Stimulated activated effector memory CD8-positive, alpha-beta T cell treated with anti-CD3 and anti-CD28 coated beads, Interleukin-12 subunit alpha, Interleukin-12 subunit beta, amount 100 ng/mL, for 72 hours (primary cell): Measurements from ENCODE around the gene FUS.
"Not testable (repeated sequence)": the region's sequence is repeated elsewhere in the genome, so short reads cannot be mapped to it uniquely, and the experiment has no call there.

Source experiments
- ATAC-seq: fragments of 150-1000 bp; cut with Tn5 transposase; 2 replicates; pipeline ENCODE4 v1.10.0; 2021
- DNase-seq, 2 donors: peaks; one replicate each; pipeline ENCODE4 v3.0.0; 2021 to 2022; ENCODE audit warnings: low spot score in 2 of 2
- H3K27ac Mint-ChIP-seq: one replicate; pipeline ENCODE4 v1.8.0; 2022; ENCODE audit warnings: mild to moderate bottlenecking, mixed read lengths
- H3K36me3 Mint-ChIP-seq: one replicate; pipeline ENCODE4 v1.8.0; 2022; ENCODE audit warnings: mild to moderate bottlenecking, mixed read lengths
- H3K4me1 Mint-ChIP-seq: one replicate; pipeline ENCODE4 v1.8.0; 2022; ENCODE audit warnings: mixed read lengths
- H3K4me3 Mint-ChIP-seq: one replicate; pipeline ENCODE4 v1.8.0; 2022; ENCODE audit warnings: mild to moderate bottlenecking, mixed read lengths
- H3K9me3 Mint-ChIP-seq: one replicate; pipeline ENCODE4 v1.8.0; 2022; ENCODE audit warnings: mixed read lengths

FUS gene

GRCh38 chr16:31179747-31180459 is at the start of gene FUS:
FUS (plus strand) TSS chr16:31180139; CDS start chr16:31180215, 76 bp downstream.
- DNase-seq, result peak; percentile 94 to 97
- Mint-ChIP-seq H3K4me3 (peak within 1 kb of the TSS; percentile 98), H3K9me3 (no peaks in the 10 kb centered on the region), H3K27ac (peak within 1 kb of the TSS; percentile 100), H3K4me1 (peaks cover 76% of the 10 kb centered on the region), H3K36me3 (peaks cover 66% of the 10 kb centered on the region)
- ATAC-seq, result peak; percentile 67

GRCh38 chr16:31130336-31130891 is 49.5 kb upstream of the FUS start:
- peaks cover 6% of the 10 kb centered on the region for H3K4me1 Mint-ChIP-seq
- no peak overlapping the region for H3K4me3 Mint-ChIP-seq
- peaks cover 18% of the 10 kb centered on the region for H3K36me3 Mint-ChIP-seq

GRCh38 chr16:31130899-31131298 is 49.0 kb upstream of the FUS start:
- Mint-ChIP-seq H3K4me1 (peaks cover 5% of the 10 kb centered on the region), H3K36me3 (peaks cover 15% of the 10 kb centered on the region), H3K4me3 (no peak overlapping the region), H3K9me3 (no peaks in the 10 kb centered on the region), H3K27ac (peak overlapping the region; percentile 23)
- no peak for DNase-seq
- ATAC-seq, result no peak

More at GRCh38 chr16:31130336-31130891, 49.5 kb upstream of the FUS start:
- no peak for ATAC-seq
- Mint-ChIP-seq H3K27ac (no peak overlapping the region), H3K9me3 (no peaks in the 10 kb centered on the region)
- no peak for DNase-seq

GRCh38 chr16:31131416-31131815 is 48.5 kb upstream of the FUS start:
- H3K4me1 Mint-ChIP-seq, result peaks cover under 1% of the 10 kb centered on the region
- H3K27ac Mint-ChIP-seq, result peak overlapping the region; percentile 23
- H3K9me3 Mint-ChIP-seq, result no peaks in the 10 kb centered on the region
- H3K36me3 Mint-ChIP-seq, result peaks cover 10% of the 10 kb centered on the region
- H3K4me3 Mint-ChIP-seq, result no peak overlapping the region
- DNase-seq (no peak), ATAC-seq (no peak)

GRCh38 chr16:31131841-31132271 is 48.1 kb upstream of the FUS start:
- Mint-ChIP-seq H3K4me1 (no peaks in the 10 kb centered on the region), H3K36me3 (peaks cover 6% of the 10 kb centered on the region), H3K27ac (peak overlapping the region; percentile 23), H3K4me3 (no peak overlapping the region), H3K9me3 (no peaks in the 10 kb centered on the region)
- DNase-seq (no peak), ATAC-seq (no peak)

- Mint-ChIP-seq H3K9me3 (no peaks in the 10 kb centered on the region), H3K27ac (no peak overlapping the region)
- ATAC-seq, result no peak
Observed at GRCh38 chr16:31132303-31132979, 47.5 kb upstream of the FUS start.

GRCh38 chr16:31133046-31133501 is 46.9 kb upstream of the FUS start:
- no peak for DNase-seq
- ATAC-seq, result no peak
- H3K4me3 Mint-ChIP-seq, result no peak overlapping the region
- no peaks in the 10 kb centered on the region for H3K4me1 Mint-ChIP-seq
- no peaks in the 10 kb centered on the region for H3K36me3 Mint-ChIP-seq
- no peak overlapping the region for H3K27ac Mint-ChIP-seq
- H3K9me3 Mint-ChIP-seq, result no peaks in the 10 kb centered on the region

More at GRCh38 chr16:31132303-31132979, 47.5 kb upstream of the FUS start:
- H3K36me3 Mint-ChIP-seq, result peaks cover under 1% of the 10 kb centered on the region
- H3K4me3 Mint-ChIP-seq, result no peak overlapping the region
- DNase-seq, result no peak
- H3K4me1 Mint-ChIP-seq, result no peaks in the 10 kb centered on the region

- H3K4me1 Mint-ChIP-seq, result no peaks in the 10 kb centered on the region
- no peak overlapping the region for H3K4me3 Mint-ChIP-seq
- no peak for DNase-seq
- H3K36me3 Mint-ChIP-seq, result no peaks in the 10 kb centered on the region
- H3K9me3 Mint-ChIP-seq, result no peaks in the 10 kb centered on the region
- H3K27ac Mint-ChIP-seq, result peak overlapping the region; percentile 49
- ATAC-seq, result no peak
Observed at GRCh38 chr16:31134091-31134571, 45.8 kb upstream of the FUS start.

- no peaks in the 10 kb centered on the region for H3K9me3 Mint-ChIP-seq
- DNase-seq (no peak), ATAC-seq (no peak)
- H3K4me3 Mint-ChIP-seq, result no peak overlapping the region
- no peaks in the 10 kb centered on the region for H3K4me1 Mint-ChIP-seq
- H3K27ac Mint-ChIP-seq, result peak overlapping the region; percentile 49
- no peaks in the 10 kb centered on the region for H3K36me3 Mint-ChIP-seq
Observed at GRCh38 chr16:31134625-31135534, 45.1 kb upstream of the FUS start.

- ATAC-seq, result peak; percentile 3
- no peak within 1 kb of the TSS for H3K27ac Mint-ChIP-seq
- H3K4me3 Mint-ChIP-seq, result no peak within 1 kb of the TSS
Observed at GRCh38 chr16:31135535-31136286, 44.2 kb upstream of the FUS start, which contains the start of gene PRSS8. PRSS8 (minus strand) TSS chr16:31135727; CDS start chr16:31135498, 229 bp downstream.

GRCh38 chr16:31136287-31136662 is 43.7 kb upstream of the FUS start:
- H3K9me3 Mint-ChIP-seq, result no peaks in the 10 kb centered on the region
- ATAC-seq (no peak), DNase-seq (no peak)
- H3K36me3 Mint-ChIP-seq, result no peaks in the 10 kb centered on the region
- H3K4me3 Mint-ChIP-seq, result no peak overlapping the region
- H3K4me1 Mint-ChIP-seq, result no peaks in the 10 kb centered on the region
- H3K27ac Mint-ChIP-seq, result no peak overlapping the region

More at GRCh38 chr16:31135535-31136286, 44.2 kb upstream of the FUS start, which contains the start of gene PRSS8:
- H3K4me1 Mint-ChIP-seq, result no peaks in the 10 kb centered on the region
- H3K9me3 Mint-ChIP-seq, result no peaks in the 10 kb centered on the region
- no peaks in the 10 kb centered on the region for H3K36me3 Mint-ChIP-seq
- no peak for DNase-seq

- not testable (repeated sequence) for H3K27ac Mint-ChIP-seq, ATAC-seq, H3K4me1 Mint-ChIP-seq, DNase-seq, H3K9me3 Mint-ChIP-seq, H3K4me3 Mint-ChIP-seq, H3K36me3 Mint-ChIP-seq
Observed at GRCh38 chr16:31136822-31137499, 43.0 kb upstream of the FUS start.

- no peaks in the 10 kb centered on the region for H3K9me3 Mint-ChIP-seq
- H3K36me3 Mint-ChIP-seq, result no peaks in the 10 kb centered on the region
- peaks cover 11% of the 10 kb centered on the region for H3K4me1 Mint-ChIP-seq
- H3K4me3 Mint-ChIP-seq, result no peak overlapping the region
- no peak for DNase-seq
- H3K27ac Mint-ChIP-seq, result peak overlapping the region; percentile 18
- no peak for ATAC-seq
Observed at GRCh38 chr16:31138621-31139578, 41.0 kb upstream of the FUS start.
